ENCODE data around the gene MAD2L1BP.
"Not testable (repeated sequence)": the region's sequence is repeated elsewhere in the genome, so short reads cannot be mapped to it uniquely, and the experiment has no call there.

Gene MAD2L1BP

GRCh38 chr6:43639984-43640800 lies 4.6 kb downstream of the MAD2L1BP start:
- peak overlapping the region; percentile 88 for H3K27ac Mint-ChIP-seq
- no peak overlapping the region for H3K4me3 Mint-ChIP-seq
- DNase-seq = no peak
- no peaks in the 10 kb centered on the region for H3K27me3 Mint-ChIP-seq (ENCODE audit: low read depth, poor library complexity)
- peaks cover 52% of the 10 kb centered on the region for H3K4me1 Mint-ChIP-seq
- TF ChIP-seq CTCF (IDR thresholded peaks at IDR 0.05) = no peak
- no peaks in the 10 kb centered on the region for H3K9me3 Mint-ChIP-seq
- H3K36me3 Mint-ChIP-seq (ENCODE audit: low read depth) = peaks cover 41% of the 10 kb centered on the region

- no peak for TF ChIP-seq CTCF (IDR thresholded peaks at IDR 0.05)
- Mint-ChIP-seq H3K4me1 (peaks cover 25% of the 10 kb centered on the region), H3K27ac (peak within 1 kb of the TSS; percentile 30), H3K4me3 (peak within 1 kb of the TSS; percentile 85), H3K27me3 (ENCODE audit: low read depth, poor library complexity) (peaks cover 8% of the 10 kb centered on the region), H3K9me3 (peaks cover 3% of the 10 kb centered on the region), H3K36me3 (ENCODE audit: low read depth) (peaks cover 25% of the 10 kb centered on the region)
- peak; percentile 88 for DNase-seq
Observed at GRCh38 chr6:43644940-43645612, 9.4 kb downstream of the MAD2L1BP start, which contains the start of gene RSPH9. Gene RSPH9 (plus strand): TSS chr6:43645036. CDS start chr6:43645099, 63 bp downstream.

- no peak for DNase-seq
- H3K36me3 Mint-ChIP-seq (ENCODE audit: low read depth) = peaks cover 19% of the 10 kb centered on the region
- peaks cover 8% of the 10 kb centered on the region for H3K27me3 Mint-ChIP-seq (ENCODE audit: low read depth, poor library complexity)
- peak overlapping the region; percentile 85 for H3K4me3 Mint-ChIP-seq
- H3K4me1 Mint-ChIP-seq = peaks cover 25% of the 10 kb centered on the region
- no peak overlapping the region for H3K27ac Mint-ChIP-seq
- no peak for TF ChIP-seq CTCF (IDR thresholded peaks at IDR 0.05)
- peaks cover 3% of the 10 kb centered on the region for H3K9me3 Mint-ChIP-seq
Observed at GRCh38 chr6:43645613-43645964, 9.9 kb downstream of the MAD2L1BP start.

- no peak for DNase-seq
- TF ChIP-seq CTCF (IDR thresholded peaks at IDR 0.05) = no peak
- peaks cover 5% of the 10 kb centered on the region for H3K36me3 Mint-ChIP-seq (ENCODE audit: low read depth)
- no peak overlapping the region for H3K27ac Mint-ChIP-seq
- H3K4me1 Mint-ChIP-seq = peaks cover 19% of the 10 kb centered on the region
- H3K9me3 Mint-ChIP-seq = peaks cover 3% of the 10 kb centered on the region
- H3K4me3 Mint-ChIP-seq = no peak overlapping the region
- peaks cover 14% of the 10 kb centered on the region for H3K27me3 Mint-ChIP-seq (ENCODE audit: low read depth, poor library complexity)
Observed at GRCh38 chr6:43647613-43648012, 12.0 kb downstream of the MAD2L1BP start.

GRCh38 chr6:43648248-43648647 lies 12.6 kb downstream of the MAD2L1BP start:
- H3K36me3 Mint-ChIP-seq (ENCODE audit: low read depth) = no peaks in the 10 kb centered on the region
- peaks cover 13% of the 10 kb centered on the region for H3K4me1 Mint-ChIP-seq

GRCh38 chr6:43652822-43653221 lies 17.2 kb downstream of the MAD2L1BP start:
- H3K27ac Mint-ChIP-seq; H3K9me3 Mint-ChIP-seq; H3K36me3 Mint-ChIP-seq (ENCODE audit: low read depth); H3K4me3 Mint-ChIP-seq; H3K4me1 Mint-ChIP-seq; DNase-seq: not testable (repeated sequence)
- H3K27me3 Mint-ChIP-seq (ENCODE audit: low read depth, poor library complexity) = peaks cover 21% of the 10 kb centered on the region

More at GRCh38 chr6:43648248-43648647, 12.6 kb downstream of the MAD2L1BP start:
- Mint-ChIP-seq H3K27me3 (ENCODE audit: low read depth, poor library complexity) (peaks cover 17% of the 10 kb centered on the region), H3K4me3 (no peak overlapping the region), H3K27ac (no peak overlapping the region), H3K9me3 (peaks cover 3% of the 10 kb centered on the region)
- DNase-seq = no peak
- no peak for TF ChIP-seq CTCF (IDR thresholded peaks at IDR 0.05)

Data from nephron progenitor cell (in vitro differentiated cells).